ENCODE data around the gene KCNIP1. TPM values are rescaled to one million over a fixed set of nuclear protein-coding genes. Genes with fewer than 3 reads are reported as not detected.

The KCNIP1 gene
- 3.1 TPM in 1 of 2 replicates, not detected in the other for total RNA-seq

DNA sequence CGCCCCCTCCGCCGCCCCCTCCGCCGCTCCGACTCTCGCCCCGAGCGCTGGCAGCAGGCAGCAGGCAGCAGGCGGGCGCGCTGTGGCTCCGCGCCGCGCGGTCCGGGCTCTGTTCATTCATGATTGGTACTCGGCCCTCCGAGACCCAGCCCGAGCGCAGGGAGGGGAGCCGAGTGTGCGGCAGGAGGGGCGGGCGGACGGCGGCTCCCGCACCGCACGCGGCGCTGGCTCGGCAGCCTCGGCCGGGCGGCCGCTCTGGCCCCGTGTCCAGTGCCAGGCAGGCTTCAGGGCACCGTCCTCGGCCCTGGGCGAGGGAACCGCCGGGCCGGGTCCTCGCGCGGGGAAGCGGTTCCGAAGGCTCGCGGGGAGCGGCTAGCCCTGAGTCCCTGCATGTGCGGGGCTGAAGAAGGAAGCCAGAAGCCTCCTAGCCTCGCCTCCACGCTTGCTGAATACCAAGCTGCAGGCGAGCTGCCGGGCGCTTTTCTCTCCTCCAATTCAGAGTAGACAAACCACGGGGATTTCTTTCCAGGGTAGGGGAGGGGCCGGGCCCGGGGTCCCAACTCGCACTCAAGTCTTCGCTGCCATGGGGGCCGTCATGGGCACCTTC is at the start of gene KCNIP1:
KCNIP1 (plus strand) TSS at position 31 of the 607 bp plus-strand sequence.

DNA sequence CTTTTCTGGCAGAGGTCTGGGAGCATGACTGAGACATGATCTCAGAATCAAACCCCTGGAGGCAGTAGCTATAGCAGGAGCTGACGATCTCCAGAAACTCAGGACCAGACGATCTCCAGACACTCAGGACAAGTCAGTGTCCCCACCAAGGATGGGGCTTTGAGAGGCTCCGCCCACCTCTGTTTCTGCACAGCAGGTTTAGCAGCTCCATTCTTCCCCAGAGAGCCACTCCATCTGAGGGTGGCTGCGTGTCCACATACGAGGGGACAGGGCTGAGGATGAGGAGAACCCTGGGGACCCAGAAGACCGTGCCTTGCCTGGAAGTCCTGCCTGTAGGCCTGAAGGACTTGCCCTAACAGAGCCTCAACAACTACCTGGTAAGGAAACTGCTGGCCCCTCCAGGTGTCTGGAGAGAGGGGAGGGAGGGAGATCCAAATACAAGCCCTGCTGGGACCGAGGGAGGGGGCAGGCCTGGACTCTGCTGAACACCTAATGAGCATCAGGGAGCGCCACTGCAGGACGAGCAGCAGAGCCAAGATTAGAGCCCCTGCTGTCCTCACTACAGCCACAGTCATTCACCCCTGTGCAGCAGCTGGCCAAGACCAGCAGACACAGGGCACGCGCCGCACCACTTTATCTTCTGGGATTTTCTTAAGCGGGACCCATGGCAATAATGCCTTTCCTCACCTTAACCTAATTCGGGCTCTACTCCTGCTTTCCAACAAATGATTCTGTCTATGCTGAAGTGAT is 279.9 kb downstream of the KCNIP1 start, which contains the start of gene GABRP:
GABRP (plus strand) TSS at position 228 of the 750 bp plus-strand sequence. CDS start 4,891 bp downstream, outside the sequence.

Other genes starting within 250 kb of the KCNIP1 start
- gene LCP2, start 206.2 kb upstream of the KCNIP1 start, total RNA-seq, result not detected in 2 replicates
- not detected in 2 replicates for gene KCNMB1, start 114.7 kb upstream of the KCNIP1 start, total RNA-seq

All from tracheal epithelial cell (primary cell).